ENCODE measurements around the gene CAMK2G. TPM values are rescaled to one million over a fixed set of nuclear protein-coding genes. Genes with fewer than 3 reads are reported as not detected.

Gene CAMK2G
- total RNA-seq, 2 donors from 2014 or later: 40.0 to 45.8 TPM

DNA sequence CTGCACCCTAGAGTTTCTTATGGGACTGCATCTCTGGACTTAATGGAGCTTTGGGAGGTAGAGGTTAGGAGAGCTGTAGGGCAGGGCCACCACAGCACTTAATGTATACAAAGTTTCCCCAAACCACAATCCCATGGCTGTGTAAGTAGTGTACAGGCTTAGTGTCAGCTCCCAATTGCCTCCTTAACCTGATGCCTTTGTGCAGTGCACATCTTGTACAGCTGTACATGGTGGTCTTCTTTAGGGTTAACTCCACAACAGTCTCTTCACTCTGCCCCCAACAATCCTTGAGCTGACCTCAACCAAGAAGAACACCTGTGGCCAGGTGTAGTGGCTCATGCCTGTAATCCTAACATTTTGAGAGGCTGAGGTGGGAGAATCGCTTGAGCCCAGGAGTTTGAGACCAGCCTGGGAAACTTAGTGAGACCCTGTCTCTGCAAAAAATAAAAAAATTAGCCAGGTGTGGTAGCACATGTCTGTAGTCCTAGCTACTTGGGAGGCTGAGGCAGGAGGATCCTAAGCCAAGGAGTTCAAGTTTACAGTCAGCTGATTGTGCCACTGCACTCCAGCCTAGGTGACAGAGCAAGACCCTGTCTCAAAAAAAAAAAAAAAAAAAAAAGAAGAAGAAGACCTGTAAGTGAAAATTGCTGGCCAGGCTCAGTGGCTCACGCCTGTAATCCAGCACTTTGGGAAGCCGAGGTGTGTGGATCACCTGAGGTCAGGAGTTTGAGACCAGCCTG lies 43.4 kb upstream of the CAMK2G start:
- no peak for DNase-seq
- Histone ChIP-seq H3K9me3 (no peaks in the 10 kb centered on the region), H3K36me3 (no peaks in the 10 kb centered on the region), H3K27ac (no peak overlapping the region), H3K9ac (ENCODE audit: low read depth in 2 of 2, low read length in 2 of 2) (no peak overlapping the region), H3K27me3 (no peaks in the 10 kb centered on the region), H3K4me3 (no peak overlapping the region), H3K4me1 (peaks cover 11% of the 10 kb centered on the region)
- TF ChIP-seq, protein P1, sequence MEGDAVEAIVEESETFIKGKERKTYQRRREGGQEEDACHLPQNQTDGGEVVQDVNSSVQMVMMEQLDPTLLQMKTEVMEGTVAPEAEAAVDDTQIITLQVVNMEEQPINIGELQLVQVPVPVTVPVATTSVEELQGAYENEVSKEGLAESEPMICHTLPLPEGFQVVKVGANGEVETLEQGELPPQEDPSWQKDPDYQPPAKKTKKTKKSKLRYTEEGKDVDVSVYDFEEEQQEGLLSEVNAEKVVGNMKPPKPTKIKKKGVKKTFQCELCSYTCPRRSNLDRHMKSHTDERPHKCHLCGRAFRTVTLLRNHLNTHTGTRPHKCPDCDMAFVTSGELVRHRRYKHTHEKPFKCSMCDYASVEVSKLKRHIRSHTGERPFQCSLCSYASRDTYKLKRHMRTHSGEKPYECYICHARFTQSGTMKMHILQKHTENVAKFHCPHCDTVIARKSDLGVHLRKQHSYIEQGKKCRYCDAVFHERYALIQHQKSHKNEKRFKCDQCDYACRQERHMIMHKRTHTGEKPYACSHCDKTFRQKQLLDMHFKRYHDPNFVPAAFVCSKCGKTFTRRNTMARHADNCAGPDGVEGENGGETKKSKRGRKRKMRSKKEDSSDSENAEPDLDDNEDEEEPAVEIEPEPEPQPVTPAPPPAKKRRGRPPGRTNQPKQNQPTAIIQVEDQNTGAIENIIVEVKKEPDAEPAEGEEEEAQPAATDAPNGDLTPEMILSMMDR (IDR thresholded peaks at IDR 0.05): no peak
- intact Hi-C loops (cut with DNase I): no loop called here

- no peaks in the 10 kb centered on the region for H3K36me3 ChIP-seq
- TF ChIP-seq, protein P1 (IDR thresholded peaks at IDR 0.05): no peak
- H3K9ac ChIP-seq (ENCODE audit: low read depth in 2 of 2, low read length in 2 of 2): no peak overlapping the region
- H3K27me3 ChIP-seq: no peaks in the 10 kb centered on the region
- intact Hi-C loops (cut with DNase I): no loop called here
- peak overlapping the region; percentile 25 for H3K27ac ChIP-seq
- peak; percentile 58 for DNase-seq
- no peak overlapping the region for H3K4me3 ChIP-seq
- peaks cover 11% of the 10 kb centered on the region for H3K4me1 ChIP-seq
- H3K9me3 ChIP-seq: no peaks in the 10 kb centered on the region
Observed at GRCh38 chr10:73916761-73917470, 42.6 kb upstream of the CAMK2G start.

DNA sequence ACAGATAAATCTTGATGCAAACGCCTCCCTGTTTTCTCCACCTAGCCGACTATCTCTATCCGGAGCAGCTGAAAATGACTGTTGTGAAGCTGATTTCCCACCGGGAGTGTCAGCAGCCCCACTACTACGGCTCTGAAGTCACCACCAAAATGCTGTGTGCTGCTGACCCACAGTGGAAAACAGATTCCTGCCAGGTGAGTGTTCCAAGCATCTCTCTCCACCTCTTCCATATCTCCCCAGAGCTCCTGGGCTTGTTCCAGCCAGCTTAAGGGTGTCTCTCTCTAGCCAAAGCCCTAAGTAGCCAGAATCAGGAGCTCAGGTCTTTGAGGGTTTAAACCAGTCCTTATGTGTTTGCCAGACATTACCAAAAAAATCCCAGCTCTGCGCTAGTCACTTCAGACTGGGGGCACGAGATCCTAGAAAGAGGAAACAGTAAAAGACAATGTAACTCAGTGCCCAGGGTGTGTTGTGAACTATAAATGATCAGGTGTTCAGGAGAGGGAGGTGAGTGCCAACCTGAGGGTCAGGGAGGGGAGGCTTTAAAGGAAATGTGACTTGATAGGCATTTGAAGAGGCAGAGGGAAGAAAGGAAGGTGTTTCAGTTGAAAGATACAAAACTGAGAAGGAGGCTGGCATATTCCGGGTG lies 41.0 kb upstream of the CAMK2G start:
- no peaks in the 10 kb centered on the region for H3K27me3 ChIP-seq
- no peaks in the 10 kb centered on the region for H3K9me3 ChIP-seq
- TF ChIP-seq, protein P1 (IDR thresholded peaks at IDR 0.05): no peak
- no peak overlapping the region for H3K4me3 ChIP-seq
- DNase-seq: no peak
- intact Hi-C loops (cut with DNase I): no loop called here
- no peaks in the 10 kb centered on the region for H3K36me3 ChIP-seq
- H3K4me1 ChIP-seq: peaks cover 15% of the 10 kb centered on the region
- no peak overlapping the region for H3K9ac ChIP-seq (ENCODE audit: low read depth in 2 of 2, low read length in 2 of 2)
- H3K27ac ChIP-seq: peak overlapping the region; percentile 27

DNA sequence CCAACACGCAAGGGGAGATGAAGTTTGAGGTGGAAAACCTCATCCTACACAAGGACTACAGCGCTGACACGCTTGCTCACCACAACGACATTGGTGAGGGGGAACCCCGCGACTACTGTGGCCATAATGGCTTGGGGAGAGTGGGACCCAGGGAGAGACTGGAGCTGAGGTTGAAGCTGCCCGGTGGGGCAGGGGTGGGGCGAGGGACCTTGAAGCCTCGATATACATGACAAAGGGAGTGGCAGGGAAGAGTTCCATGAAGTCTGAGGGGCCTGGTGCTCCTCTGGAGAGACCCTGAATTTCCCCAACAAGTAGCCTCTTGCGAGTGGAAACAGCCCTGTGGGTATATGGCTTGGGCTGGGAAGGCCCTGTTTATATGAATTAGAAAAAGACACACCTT lies 39.7 kb upstream of the CAMK2G start:
- Histone ChIP-seq H3K36me3 (no peaks in the 10 kb centered on the region), H3K9me3 (no peaks in the 10 kb centered on the region), H3K4me3 (no peak overlapping the region), H3K9ac (ENCODE audit: low read depth in 2 of 2, low read length in 2 of 2) (no peak overlapping the region), H3K27ac (no peak overlapping the region), H3K27me3 (no peaks in the 10 kb centered on the region), H3K4me1 (peaks cover 18% of the 10 kb centered on the region)
- intact Hi-C loops (cut with DNase I): no loop called here
- no peak for DNase-seq
- TF ChIP-seq, protein P1 (IDR thresholded peaks at IDR 0.05): no peak

DNA sequence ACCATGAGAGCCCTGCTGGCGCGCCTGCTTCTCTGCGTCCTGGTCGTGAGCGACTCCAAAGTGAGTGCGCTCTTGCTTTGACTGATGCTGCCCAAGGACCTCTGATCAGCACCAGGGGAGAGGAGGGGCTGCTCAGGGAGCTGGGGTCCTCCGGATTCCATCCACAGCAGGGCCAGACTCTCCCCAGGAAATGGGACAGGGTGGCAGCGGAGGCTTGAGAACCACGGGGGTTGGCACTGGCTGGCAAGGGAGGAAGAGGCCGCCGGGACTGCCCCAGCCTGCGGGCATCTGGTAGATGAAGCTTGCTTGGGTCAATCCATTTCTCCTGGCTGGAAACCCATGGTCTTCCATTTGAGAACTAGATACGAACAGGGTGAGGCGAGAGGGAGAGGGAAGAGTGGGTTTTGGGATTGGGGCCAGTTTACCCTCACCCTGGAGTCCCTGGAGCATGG lies 37.2 kb upstream of the CAMK2G start:
- intact Hi-C loops (cut with DNase I): no loop called here
- TF ChIP-seq, protein P1 (IDR thresholded peaks at IDR 0.05): no peak
- no peaks in the 10 kb centered on the region for H3K9me3 ChIP-seq
- H3K4me3 ChIP-seq: peak overlapping the region; percentile 57
- H3K36me3 ChIP-seq: no peaks in the 10 kb centered on the region
- peak; percentile 45 for DNase-seq
- peaks cover 14% of the 10 kb centered on the region for H3K4me1 ChIP-seq
- peak overlapping the region; percentile 58 for H3K27ac ChIP-seq
- no peaks in the 10 kb centered on the region for H3K27me3 ChIP-seq
- H3K9ac ChIP-seq (ENCODE audit: low read depth in 2 of 2, low read length in 2 of 2): peak overlapping the region; percentile 62 to 79
